HG03039 (cell line): ENCODE results near the gene DYNC1H1.
"Not testable (repeated sequence)": the region's sequence is repeated elsewhere in the genome, so short reads cannot be mapped to it uniquely, and the experiment has no call there.

Experiments
- ATAC-seq: cut with Tn5 transposase; IDR thresholded peaks from one replicate; pipeline ENCODE4 v1.9.1; 2021; ENCODE audit warnings: mild to moderate bottlenecking, moderate library complexity; ENCODE audit not compliant: unreplicated experiment

Gene DYNC1H1

DNA sequence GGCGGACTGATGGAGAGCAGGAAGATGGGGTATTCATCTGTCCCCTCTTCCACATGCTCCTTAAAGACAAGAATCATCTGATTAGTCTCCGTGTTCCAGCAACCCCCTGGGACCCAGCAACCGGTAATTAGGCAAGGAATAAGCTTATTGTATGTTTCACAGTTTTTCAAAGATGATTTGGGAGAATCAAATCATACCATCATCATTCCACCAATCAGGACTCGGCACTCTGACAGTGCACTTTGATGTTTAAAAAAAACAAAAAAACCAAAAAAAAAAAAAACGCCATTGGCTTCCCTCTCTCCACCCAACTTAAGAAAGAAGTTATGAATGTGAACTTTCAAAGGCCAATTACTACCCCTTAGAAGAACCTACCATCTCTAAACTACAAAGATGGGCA lies 1.3 kb upstream of the DYNC1H1 start:
- ATAC-seq = no peak

DNA sequence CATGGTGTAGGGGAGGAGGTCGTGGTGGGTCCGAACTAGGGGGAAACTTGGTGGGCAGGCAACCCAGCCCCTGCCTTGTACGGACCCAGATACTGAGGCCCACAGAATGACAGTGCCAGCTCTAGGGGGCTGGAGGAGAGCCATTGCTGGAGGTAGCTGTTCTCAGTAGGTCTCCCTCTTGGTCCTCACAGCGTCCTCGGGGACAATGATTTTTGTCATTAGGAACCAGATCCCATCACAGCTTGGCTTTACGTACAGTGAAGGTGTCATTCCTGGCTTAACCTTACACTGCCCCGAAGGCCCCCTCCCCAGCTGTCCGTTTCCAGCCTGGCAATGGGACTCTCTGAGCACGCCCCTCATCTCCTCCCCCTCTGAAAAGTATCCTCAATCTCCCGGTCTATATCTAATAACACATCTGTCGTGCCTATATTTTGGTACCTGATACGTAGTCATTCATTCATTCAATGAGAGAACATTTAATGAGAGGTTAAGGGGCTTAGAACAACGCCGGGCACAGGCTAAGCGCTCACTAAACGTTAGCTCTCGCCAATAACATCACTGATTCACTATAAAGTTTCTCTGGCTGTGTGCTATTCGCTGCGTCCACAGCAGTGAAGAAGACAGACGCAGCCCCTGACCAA lies 597 bp upstream of the DYNC1H1 start:
- no peak for ATAC-seq

DNA sequence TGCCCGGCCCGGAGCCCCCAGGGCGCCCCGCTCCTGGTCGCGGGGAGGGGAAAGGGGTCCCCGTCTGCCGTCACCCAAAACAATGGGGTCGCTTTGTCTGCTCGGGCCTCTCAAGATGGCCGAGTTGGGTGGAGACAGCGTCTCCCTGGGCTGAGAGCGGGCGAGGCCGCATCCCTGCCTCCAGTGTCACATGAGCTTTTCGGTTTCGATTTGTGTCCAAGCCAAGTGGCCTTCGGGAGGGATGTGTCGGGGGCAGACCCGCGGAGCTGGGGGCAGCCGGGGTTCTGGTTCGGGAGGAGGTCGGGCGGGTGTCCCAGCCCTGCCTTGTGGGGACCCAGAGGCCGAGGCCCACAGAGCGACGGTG lies 790 bp downstream of the DYNC1H1 start:
- peak; percentile 27 for ATAC-seq

DNA sequence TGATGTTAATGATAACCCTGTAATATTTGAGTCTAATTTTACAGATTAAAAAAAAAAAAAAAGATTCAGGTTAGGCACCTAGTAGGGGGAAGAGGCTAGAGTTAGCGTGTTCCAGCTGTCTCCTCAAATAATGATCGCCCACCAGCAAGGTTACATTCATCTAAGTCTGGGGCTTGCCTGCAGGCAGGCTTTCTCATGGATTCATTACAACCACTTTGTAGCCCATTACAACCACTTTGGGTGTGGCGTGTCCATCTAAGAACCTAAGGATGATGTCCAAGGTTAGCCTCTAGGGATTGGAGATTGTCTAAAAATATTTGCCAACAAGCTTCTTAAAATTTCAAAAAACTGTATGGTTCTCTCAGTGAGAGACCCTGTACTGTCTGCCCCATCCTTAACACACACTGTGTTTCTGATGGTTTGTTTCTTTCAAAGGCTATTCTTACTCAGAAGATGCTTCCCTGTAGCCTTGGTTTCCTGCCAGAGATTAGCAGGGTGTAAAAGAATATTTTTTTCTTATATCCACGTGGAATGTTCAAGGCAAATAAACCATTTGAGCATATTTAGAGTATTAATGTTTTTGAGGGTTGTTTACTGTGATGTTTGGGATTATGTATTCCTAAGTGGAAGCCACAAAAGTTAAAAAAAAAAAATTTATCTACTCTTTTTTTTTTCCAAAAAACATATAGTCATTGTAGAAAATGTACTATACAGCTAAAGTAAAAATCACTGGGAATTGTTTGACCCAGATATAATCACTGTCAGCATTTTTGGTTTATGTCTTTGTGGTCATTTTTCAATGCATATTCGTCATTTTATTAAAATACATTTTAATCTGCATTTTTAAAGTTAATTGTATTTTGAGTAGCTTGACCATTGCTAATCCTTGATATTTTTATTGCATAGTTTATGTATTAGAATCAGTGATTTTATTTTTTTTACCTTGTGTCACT lies 1.7 kb downstream of the DYNC1H1 start:
- ATAC-seq = no peak

DNA sequence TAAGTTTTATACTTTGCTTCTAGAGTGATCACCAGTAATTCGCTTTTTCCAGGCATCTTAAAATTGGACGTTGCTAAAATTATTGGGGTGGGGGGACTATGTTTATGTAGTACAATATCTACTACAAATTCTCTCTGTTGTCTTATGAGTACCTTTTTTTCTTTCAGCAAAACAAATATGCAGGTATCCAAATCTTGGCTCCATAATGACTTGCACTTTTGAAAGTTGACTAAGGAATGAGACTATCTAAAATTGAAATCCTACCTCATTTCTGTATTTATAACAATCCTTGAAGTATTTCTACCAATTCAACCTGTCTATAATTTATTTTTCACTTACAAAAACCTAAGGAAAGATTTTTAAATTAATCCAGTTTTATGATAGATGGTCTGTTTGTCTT lies 2.4 kb downstream of the DYNC1H1 start:
- no peak for ATAC-seq

DNA sequence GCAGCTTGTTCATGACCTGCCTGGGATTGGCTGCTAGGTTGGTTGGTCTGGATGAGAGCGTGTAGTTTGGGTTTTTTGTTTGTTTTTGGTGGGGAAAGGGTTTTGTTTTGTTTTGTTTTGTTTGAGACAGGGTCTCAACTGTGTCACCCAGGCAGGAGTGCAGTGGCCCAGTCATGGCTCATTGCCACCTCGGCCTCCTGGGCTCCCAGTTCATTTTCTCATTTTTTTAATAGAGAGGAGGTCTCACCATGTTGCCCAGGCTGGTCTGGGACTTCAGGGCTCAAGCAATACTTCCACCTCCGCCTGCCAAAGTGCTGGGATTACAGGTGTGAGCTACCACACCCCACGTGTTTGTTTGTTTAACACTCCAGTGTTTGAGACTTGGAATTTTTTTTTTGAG lies 3.8 kb downstream of the DYNC1H1 start:
- ATAC-seq = no peak

DNA sequence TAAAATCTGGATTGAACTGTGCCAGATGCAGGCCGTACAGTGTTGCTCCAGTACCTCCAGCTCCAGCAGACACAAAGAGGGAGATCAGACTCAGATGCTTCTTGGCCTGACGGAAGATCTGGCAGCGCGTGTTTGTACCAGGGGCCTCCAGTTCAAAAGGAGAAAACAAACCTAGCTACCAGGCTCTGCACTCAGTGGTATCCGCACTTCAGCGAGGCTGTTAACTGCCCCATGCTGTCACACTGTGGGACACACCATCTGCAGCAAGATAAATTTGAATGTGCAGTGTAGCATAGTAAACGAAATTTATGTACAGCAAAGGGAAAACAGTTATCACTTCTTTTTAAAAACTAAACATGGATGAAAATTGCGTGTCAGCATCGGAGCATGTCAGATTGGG lies 5.1 kb downstream of the DYNC1H1 start:
- ATAC-seq = no peak

DNA sequence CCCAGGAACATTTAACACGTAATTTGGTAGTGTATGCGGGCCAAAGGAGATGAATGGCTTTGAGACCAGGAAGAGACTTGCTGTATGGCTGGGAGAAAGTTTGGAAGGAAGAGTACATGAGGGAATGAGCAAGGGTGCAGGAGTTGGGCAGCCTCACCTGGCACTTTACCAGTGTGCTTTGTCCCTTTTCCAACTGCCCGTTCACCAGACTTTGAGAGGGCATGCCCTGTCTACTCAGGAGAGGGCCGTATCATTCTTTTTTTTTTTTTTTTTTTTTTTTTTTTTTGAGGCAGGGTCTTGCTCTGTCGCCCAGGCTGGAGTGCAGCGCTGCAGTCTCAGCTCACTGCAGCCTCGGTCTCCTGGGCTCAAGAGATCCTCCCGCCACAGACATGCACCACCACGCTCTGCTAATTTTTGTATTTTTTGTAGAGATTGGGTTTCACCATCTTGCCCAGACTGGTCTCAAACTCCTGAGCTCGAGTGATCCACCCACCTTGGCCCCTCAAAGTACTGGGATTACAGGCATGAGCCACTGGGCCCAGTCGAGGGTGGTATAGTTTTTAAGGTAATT lies 6.5 kb downstream of the DYNC1H1 start:
- no peak for ATAC-seq

DNA sequence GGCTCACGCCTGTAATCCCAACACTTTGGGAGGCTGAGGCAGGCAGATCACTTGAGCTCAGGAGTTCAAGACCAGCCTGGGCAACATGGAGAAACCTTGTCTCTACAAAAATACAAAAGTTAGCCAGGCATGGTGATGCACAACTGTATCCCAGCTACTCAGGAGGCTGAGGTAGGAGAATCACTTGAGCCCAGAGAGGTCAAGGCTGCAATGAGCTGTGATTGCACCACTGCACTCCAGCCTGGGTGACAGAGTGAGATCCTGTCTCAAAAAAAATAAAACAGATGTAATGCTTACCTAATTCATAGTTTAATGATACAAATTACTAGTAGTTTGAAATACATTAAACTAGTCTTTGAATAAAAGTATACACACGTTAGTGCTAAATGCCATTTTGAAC lies 7.1 kb downstream of the DYNC1H1 start:
- not testable (repeated sequence) for ATAC-seq

DNA sequence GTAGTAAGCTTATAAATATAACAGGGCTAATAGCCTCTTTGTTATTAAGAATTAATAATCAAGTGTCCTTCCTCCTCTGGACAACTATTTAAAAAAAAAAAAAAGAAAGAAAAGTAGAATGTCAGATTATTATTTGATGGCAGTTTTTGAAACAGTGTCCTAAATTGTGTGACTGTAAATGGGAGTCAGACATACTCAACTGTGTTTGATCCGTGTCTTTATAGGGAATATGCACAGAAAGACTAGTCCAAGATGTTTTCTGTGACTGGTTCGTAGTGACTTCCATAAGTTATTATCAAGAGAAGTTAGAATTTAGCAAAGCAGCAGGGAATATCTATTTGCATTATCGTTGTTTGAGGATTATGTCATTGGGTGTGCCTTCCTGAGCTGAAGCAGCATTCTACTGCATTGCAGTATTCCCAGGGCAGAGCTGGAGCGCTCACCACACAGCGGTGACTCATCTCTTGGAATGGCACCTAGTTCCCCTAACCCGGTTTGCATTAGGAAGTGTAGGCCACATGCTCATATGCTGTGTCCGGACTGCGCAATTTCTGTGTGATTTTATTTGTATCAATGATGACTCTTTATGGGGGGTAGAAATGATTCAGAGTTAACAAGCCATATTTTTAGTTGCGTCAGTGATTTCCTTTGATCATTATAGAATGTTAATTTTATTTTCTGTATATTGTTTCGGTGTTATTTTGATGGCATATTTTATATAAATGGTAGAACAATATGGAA lies 7.9 kb downstream of the DYNC1H1 start:
- no peak for ATAC-seq

DNA sequence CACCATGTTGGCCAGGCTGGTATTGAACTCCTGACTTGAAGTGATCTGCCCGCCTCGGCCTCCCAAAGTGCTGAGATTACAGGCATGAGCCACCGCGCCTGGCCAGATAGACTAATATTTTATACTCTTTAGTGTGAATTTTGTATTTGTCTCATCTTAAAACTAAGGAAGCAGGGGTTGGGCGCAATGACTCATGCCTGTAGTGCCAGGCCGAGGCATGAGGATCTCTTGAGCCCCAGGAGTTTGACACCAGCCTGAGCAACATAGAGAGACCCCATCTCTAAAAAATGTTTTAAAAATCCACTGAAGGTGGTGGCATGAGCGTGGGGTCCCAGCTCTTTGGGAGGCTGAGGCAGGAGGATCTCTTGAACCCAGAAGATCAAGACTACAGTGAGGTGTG lies 9.0 kb downstream of the DYNC1H1 start:
- ATAC-seq = no peak

DNA sequence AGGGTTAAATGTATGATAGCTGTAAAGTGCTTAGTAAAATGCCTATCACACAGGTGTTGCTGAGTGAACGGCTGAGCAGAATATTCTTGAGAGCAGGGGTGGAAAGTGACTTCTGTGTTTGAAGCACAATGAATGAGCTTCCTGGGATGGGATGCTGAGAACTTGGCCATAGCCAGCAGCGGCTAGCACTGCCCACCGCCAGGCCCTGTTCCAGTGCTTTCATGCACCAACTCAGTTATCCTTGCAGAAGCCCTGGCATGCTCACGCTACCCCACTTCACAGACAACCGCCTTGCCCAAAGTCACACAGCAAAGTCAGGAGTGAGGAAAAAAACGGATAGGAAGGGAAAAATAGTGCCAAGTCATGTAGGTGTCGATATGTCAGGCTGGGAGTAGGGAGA lies 10.9 kb downstream of the DYNC1H1 start:
- ATAC-seq = no peak

DNA sequence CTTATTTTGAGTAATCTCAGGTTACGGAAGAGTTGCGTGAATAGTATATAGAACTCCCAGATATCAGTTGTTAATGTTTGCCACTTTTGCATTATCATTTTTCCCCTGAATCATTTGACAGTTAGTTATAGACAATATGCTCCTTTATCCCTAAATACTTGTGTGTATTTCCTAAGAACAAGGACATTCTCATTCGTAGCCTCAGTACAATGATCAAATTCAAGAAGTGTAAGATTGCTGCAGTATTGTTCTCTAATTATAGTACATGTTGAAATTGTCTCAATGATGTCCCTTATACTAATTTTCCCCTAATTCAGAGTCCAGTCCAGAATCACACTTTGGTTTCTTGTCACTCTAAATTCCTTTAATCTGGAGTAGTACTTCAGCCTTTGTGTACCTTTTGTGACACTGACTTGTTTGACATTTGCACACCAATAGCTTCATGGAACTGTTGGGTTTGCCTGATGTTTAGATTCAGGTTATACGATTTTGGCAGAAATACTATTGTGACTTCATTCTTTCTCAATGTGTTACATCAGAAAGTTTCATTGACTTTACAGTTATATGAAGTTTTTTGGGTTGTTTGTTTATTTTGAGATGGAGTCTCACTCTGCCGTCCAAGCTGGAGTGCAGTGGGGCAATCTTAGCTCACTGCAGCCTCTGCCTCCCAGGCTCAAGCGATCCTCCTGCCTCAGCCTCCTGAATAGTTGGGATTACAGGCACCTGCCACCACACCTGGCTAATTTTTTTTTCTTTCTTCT lies 13.1 kb downstream of the DYNC1H1 start:
- ATAC-seq = no peak

DNA sequence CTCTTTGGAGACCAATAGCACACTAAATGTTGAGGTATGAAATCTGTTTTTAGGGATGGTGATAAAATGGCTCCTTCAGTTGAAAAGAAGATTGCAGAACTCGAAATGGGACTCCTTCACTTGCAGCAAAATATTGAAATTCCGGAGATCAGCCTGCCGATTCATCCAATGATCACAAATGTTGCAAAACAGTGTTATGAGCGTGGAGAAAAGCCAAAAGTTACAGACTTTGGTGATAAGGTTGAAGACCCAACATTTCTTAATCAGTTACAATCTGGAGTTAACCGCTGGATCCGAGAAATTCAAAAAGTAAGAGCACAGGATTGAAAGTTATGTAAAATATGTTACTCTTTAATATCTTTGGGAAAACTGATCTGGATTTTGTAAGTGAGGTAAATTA lies 15.3 kb downstream of the DYNC1H1 start:
- no peak for ATAC-seq

DNA sequence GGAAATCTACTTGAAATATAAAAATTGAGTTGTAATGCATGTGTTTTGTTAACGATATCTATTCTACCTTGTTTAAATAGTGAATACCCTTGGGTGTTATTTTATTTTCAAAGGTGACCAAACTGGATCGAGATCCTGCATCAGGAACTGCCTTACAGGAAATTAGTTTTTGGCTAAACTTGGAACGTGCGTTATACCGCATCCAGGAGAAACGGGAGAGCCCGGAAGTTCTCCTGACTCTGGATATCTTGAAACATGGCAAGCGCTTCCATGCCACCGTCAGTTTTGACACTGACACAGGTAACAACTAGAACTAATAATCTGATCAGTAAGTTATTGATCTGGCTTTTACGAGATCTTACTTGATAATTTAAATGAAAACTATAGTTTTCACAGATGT lies 15.9 kb downstream of the DYNC1H1 start:
- no peak for ATAC-seq

DNA sequence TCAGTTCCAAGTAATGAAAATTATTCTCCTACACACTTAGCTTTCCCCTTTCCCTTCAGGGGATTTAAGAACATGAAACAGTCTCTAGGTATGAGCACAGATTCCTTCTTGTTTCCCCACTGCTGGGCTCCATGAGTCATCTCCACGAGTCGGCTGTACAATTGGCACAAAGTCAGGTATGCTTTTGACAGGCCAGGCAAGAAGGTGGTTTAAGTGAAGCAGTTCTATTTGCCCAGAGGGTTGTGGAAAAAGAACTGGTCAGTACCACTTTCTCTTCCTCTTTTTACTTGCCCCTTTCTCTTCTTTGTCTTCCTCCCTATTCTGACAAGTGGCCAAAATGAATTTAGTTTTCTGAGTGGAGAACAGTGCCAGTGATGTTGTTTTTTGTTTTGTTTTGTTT lies 16.3 kb downstream of the DYNC1H1 start:
- peak; percentile 58 for ATAC-seq

DNA sequence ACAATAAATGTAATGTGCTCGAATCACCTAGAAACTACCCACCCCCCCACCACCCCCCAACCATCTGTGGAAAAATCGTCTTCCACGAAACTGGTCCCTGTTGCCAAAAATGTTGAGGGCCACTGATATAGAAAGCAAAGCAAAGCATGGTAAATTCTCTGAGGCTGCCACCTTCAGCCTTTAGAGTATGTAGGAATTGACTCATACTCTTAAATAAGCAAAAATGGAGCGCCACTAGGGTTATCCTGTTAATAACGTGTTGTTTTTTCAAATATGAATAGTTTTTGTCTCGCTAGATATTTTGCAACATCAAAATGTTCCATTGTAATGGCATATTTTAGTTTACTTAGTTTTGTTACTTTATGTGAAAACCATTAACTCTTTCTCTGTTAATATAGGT lies 18.2 kb downstream of the DYNC1H1 start:
- ATAC-seq = no peak

DNA sequence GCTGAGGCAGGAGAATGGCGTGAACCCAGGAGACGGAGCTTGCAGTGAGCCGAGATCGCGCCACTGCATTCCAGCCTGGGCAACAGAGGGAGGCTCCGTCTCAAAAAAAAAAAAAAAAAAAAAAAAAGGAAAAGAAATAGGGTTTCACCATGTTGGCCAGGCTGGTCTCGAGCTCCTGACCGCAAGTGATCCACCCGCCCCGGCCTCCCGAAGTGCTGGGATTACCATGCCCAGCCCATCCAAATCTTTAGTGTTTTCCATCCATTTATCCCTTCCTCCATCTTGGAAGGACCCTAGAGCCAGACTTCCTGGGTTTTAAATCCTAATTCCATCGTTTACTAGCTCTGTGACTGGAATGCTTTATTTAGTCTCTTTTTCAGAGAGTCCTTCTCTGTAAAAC lies 20.5 kb downstream of the DYNC1H1 start:
- not testable (repeated sequence) for ATAC-seq

DNA sequence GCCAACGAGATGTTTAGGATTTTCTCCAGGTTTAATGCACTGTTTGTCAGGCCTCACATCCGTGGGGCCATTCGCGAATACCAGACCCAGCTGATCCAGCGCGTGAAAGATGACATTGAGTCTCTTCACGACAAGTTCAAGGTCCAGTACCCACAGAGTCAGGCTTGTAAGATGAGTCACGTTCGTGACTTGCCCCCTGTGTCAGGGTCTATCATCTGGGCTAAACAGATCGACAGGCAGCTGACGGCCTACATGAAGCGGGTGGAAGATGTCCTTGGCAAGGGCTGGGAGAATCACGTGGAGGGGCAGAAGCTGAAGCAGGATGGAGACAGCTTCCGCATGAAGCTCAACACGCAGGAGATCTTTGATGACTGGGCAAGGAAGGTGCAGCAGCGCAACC lies 21.6 kb downstream of the DYNC1H1 start:
- no peak for ATAC-seq

DNA sequence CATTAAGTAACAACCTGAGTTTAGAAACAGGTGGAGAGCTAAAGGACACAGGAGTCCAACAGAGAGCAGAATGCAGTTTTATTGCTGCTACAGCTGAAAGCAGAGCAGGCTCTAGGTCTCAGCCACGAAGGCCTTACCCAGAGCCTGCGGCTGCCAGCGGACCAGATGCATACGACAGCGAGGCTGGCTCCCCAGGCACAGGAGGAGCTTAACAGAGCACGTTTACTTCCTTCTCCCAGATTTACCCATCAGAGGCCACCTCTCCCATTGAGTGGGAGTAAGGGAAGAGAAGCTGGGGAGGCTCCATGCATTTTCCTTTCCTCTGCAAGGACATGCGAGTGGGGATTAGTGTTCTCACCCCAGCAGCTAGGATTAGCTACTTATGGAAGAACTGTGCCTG lies 22.6 kb downstream of the DYNC1H1 start:
- no peak for ATAC-seq

DNA sequence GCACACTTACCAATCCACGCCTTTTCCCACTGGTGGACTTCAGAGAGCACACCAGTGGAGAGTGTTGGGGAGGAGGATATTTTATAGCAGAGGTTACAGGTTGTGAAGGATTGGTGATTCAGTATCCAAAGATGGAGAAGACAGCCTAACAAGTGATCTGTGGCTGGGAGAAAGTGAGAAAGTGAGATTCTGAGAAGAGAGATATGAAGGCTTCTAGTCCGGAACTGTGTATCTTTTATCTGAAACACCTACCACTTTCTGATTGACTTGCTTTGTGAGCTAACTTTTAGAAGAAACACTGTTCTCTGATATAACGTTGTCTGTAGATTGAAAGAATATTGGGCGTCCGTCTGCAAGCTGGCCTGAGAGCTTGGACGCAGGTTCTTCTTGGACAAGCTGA lies 24.0 kb downstream of the DYNC1H1 start:
- no peak for ATAC-seq
